Measurements from ENCODE around the gene SLC26A8. TPM values are rescaled to one million over a fixed set of nuclear protein-coding genes. Genes with fewer than 3 reads are reported as not detected.
A peak's percentile ranks its signal among the peaks of the same experiment; 100 is the strongest.

The SLC26A8 gene
- total RNA-seq, 1 experiment from 2014 or later = 0.09 TPM

DNA sequence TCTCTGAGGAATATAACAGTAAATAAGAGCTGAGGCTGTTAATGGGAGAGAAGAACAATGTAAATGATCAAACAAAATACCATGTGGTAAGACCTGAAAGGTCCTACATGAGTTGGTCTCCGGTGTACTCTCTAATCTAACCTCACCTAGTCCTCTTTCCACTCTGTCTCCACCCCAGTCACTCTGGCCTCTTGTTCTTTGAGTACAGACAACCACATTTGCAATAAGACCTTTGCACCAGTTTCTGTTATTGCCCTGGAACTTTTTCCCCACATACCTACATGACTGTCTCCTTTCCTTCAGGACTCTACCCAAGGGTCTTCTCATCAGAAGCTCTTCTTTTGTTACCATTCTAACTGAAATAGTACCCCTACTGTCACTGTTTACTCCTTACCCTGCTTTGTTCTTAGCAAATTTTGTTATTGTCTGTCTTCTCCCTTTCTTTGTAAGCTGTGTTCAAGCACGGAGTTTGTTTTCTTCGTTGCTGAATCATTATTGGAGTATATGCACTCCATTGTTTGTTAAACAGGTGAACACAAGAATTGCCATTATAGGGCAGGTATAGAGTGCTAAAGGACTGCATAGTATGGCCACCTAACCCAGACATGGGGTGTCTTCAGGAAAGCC, 40.4 kb upstream of the SLC26A8 start:
- Histone ChIP-seq H3K79me1 (ENCODE audit: insufficient read depth, low read depth, low read length, poor library complexity, severe bottlenecking) (no peaks in the 10 kb centered on the region), H3K23me2 (ENCODE audit: insufficient read length, low read depth, low read length, poor library complexity, severe bottlenecking) (no peaks in the 10 kb centered on the region), H3K18ac (ENCODE audit: insufficient read length, low read depth, low read length) (no peak overlapping the region), H3K4me1 (ENCODE audit: insufficient read depth, low read length) (no peaks in the 10 kb centered on the region), H4K91ac (ENCODE audit: insufficient read length, low read depth, low read length) (no peak overlapping the region), H3K14ac (ENCODE audit: insufficient read depth, low read length) (no peak overlapping the region), H2AFZ (ENCODE audit: low read length) (no peak overlapping the region), H2BK12ac (ENCODE audit: insufficient read length, low read depth, low read length) (no peak overlapping the region), H3K27me3 (ENCODE audit: insufficient read depth, low read length) (no peaks in the 10 kb centered on the region), H3K4ac (ENCODE audit: low read depth, low read length) (no peak overlapping the region), H2AK5ac (ENCODE audit: insufficient read length, low read length) (no peak overlapping the region), H3K9ac (ENCODE audit: extremely low read depth, insufficient read length, low read length) (no peak overlapping the region), H3K23ac (ENCODE audit: insufficient read length, low read depth, low read length) (no peak overlapping the region), H4K8ac (replicated peaks; ENCODE audit: insufficient read length, low read depth, low read length) (no peak overlapping the region), H2BK20ac (ENCODE audit: low read depth, low read length, poor library complexity, severe bottlenecking) (no peak overlapping the region), H3K79me2 (ENCODE audit: insufficient read depth, low read length) (no peaks in the 10 kb centered on the region), H3T11ph (ENCODE audit: low read length) (no peak overlapping the region), H3K27ac (ENCODE audit: insufficient read length, low read depth, low read length) (no peak overlapping the region), H3K4me2 (ENCODE audit: insufficient read depth, insufficient read length, low read length) (no peak overlapping the region), H2BK120ac (ENCODE audit: low read depth, low read length, poor library complexity, severe bottlenecking) (no peak overlapping the region), H4K5ac (ENCODE audit: insufficient read length, low read depth, low read length) (no peak overlapping the region), H3K9me3 (ENCODE audit: control insufficient read depth, low read depth, low read length) (no peaks in the 10 kb centered on the region), H3K56ac (ENCODE audit: insufficient read length, low read depth, low read length) (no peak overlapping the region), H4K20me1 (ENCODE audit: control insufficient read depth, insufficient read depth, insufficient read length) (no peaks in the 10 kb centered on the region), H2BK5ac (ENCODE audit: insufficient read length, low read length) (no peak overlapping the region), H2BK15ac (ENCODE audit: low read depth, low read length) (no peak overlapping the region)
- TF ChIP-seq, protein P1, sequence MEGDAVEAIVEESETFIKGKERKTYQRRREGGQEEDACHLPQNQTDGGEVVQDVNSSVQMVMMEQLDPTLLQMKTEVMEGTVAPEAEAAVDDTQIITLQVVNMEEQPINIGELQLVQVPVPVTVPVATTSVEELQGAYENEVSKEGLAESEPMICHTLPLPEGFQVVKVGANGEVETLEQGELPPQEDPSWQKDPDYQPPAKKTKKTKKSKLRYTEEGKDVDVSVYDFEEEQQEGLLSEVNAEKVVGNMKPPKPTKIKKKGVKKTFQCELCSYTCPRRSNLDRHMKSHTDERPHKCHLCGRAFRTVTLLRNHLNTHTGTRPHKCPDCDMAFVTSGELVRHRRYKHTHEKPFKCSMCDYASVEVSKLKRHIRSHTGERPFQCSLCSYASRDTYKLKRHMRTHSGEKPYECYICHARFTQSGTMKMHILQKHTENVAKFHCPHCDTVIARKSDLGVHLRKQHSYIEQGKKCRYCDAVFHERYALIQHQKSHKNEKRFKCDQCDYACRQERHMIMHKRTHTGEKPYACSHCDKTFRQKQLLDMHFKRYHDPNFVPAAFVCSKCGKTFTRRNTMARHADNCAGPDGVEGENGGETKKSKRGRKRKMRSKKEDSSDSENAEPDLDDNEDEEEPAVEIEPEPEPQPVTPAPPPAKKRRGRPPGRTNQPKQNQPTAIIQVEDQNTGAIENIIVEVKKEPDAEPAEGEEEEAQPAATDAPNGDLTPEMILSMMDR (conservative IDR thresholded peaks at IDR 0.05) = no peak
- H3K36me3 Mint-ChIP-seq (ENCODE audit: insufficient read depth in 1 of 3, low read depth in 3 of 3) = peaks cover 0 to 13% (median 0%) of the 10 kb centered on the region in 3 experiments; a peak in 2 of 7 replicates
- no peak for DNase-seq
- H3K27me3 Mint-ChIP-seq (ENCODE audit: low read depth) = no peaks in the 10 kb centered on the region
- WGBS (ENCODE audit: extremely low coverage, insufficient read length, low lambda C conversion rate) = no CpG with 5 or more reads among the region's 3 CpGs
- H3K4me1 Mint-ChIP-seq = peaks cover 6 to 13% of the 10 kb centered on the region in 2 experiments
- H3K27ac Mint-ChIP-seq = peak overlapping the region; percentile 22 to 59 (median 54); a peak in 2 of 7 replicates
- no peaks in the 10 kb centered on the region for H3K9me3 Mint-ChIP-seq
- no peak overlapping the region for H3K4me3 Mint-ChIP-seq
